Measurements from ENCODE around the gene TAOK2. TPM values are rescaled to one million over a fixed set of nuclear protein-coding genes. Genes with fewer than 3 reads are reported as not detected.
A peak's percentile ranks its signal among the peaks of the same experiment; 100 is the strongest.

Gene TAOK2
- total and polyA plus RNA-seq, 2 of the 13 experiments (the other 11 are each of a cell fraction or from before 2014, with no cell fraction given), result 17.4 to 43.2 TPM

GRCh38 chr16:30028438-30029076, 54.9 kb downstream of the TAOK2 start (continued):
- TF ChIP-seq GMEB1 (CRISPR knock-in tag; IDR thresholded peaks at IDR 0.05; ENCODE audit: borderline replicate concordance), result no peak
- no peak for TF ChIP-seq TFE3 (CRISPR knock-in tag; IDR thresholded peaks at IDR 0.05)
- TF ChIP-seq TGIF2 (CRISPR knock-in tag; IDR thresholded peaks at IDR 0.05), result peak; percentile 44; the same call in 1 of the 2 replicates
- no peak for TF ChIP-seq ZNF318 (CRISPR knock-in tag; IDR thresholded peaks at IDR 0.05)
- TF ChIP-seq AKAP8 (CRISPR knock-in tag; IDR thresholded peaks at IDR 0.05), result no peak
- no peak for TF ChIP-seq MAZ (IDR thresholded peaks at IDR 0.05; ENCODE audit: borderline replicate concordance, low read depth, low read length)
- no peak for TF ChIP-seq MAZ (CRISPR knock-in tag; IDR thresholded peaks at IDR 0.05; ENCODE audit: low read depth)
- no peak for TF ChIP-seq ZNF850 (CRISPR knock-in tag; conservative IDR thresholded peaks at IDR 0.05)
- TF ChIP-seq ZSCAN20 (CRISPR knock-in tag; IDR thresholded peaks at IDR 0.05; ENCODE audit: borderline replicate concordance), result no peak
- peak; percentile 41; the same call in 1 of the 2 replicates for TF ChIP-seq KDM2A (CRISPR knock-in tag; IDR thresholded peaks at IDR 0.05; ENCODE audit: borderline replicate concordance, low read depth)
- TF ChIP-seq SAP130 (CRISPR knock-in tag; IDR thresholded peaks at IDR 0.05; ENCODE audit: low read depth), result peak; percentile 36
- no peak for TF ChIP-seq ELF1 (CRISPR knock-in tag; IDR thresholded peaks at IDR 0.05)
- TF ChIP-seq THAP11 (CRISPR knock-in tag; IDR thresholded peaks at IDR 0.05), result no peak
- no peak for TF ChIP-seq KLF15 (CRISPR knock-in tag; IDR thresholded peaks at IDR 0.05; ENCODE audit: borderline replicate concordance)
- no peak for TF ChIP-seq ZNF740 (CRISPR knock-in tag; IDR thresholded peaks at IDR 0.05)
- no peak for TF ChIP-seq ZNF180 (CRISPR knock-in tag; IDR thresholded peaks at IDR 0.05; ENCODE audit: borderline replicate concordance, low read depth)
- no peak for TF ChIP-seq AGO2 (optimal IDR thresholded peaks at IDR 0.05; ENCODE audit: low read depth, low read length)
- TF ChIP-seq TSC22D2 (CRISPR knock-in tag; IDR thresholded peaks at IDR 0.05; ENCODE audit: borderline replicate concordance), result peak; percentile 51; the same call in 1 of the 2 replicates

All from HepG2 (cell line).